ENCODE data around the gene PNMT.

Gene PNMT

DNA sequence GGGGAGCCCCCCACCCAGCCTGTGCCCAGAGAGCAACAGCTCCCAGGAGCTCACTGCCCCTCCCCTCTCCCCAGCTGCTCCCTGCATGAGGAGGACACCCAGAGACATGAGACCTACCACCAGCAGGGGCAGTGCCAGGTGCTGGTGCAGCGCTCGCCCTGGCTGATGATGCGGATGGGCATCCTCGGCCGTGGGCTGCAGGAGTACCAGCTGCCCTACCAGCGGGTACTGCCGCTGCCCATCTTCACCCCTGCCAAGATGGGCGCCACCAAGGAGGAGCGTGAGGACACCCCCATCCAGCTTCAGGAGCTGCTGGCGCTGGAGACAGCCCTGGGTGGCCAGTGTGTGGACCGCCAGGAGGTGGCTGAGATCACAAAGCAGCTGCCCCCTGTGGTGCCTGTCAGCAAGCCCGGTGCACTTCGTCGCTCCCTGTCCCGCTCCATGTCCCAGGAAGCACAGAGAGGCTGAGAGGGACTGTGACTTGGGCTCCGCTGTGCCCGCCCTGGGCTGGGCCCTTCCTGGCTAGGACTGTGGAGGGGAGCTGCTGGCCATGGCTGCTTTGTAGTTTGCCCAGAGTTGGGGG lies 2.5 kb upstream of the PNMT start (continued):
- TF ChIP-seq ZNF449 (tag by site-specific recombination; IDR thresholded peaks at IDR 0.05) (no peak), GLIS1 (tag by site-specific recombination; IDR thresholded peaks at IDR 0.05) (peak; percentile 99), ZBTB1 (tag by site-specific recombination; IDR thresholded peaks at IDR 0.05) (no peak), ZNF510 (tag by site-specific recombination; IDR thresholded peaks at IDR 0.05; ENCODE audit: insufficient replicate concordance) (no peak), HOXD13 (CRISPR knock-in tag; IDR thresholded peaks at IDR 0.05; ENCODE audit: borderline replicate concordance) (no peak), ZNF544 (tag by site-specific recombination; IDR thresholded peaks at IDR 0.05) (no peak), ZSCAN30 (tag by site-specific recombination; IDR thresholded peaks at IDR 0.05) (no peak), ZNF677 (tag by site-specific recombination; IDR thresholded peaks at IDR 0.05) (no peak), SP2 (tag by site-specific recombination; IDR thresholded peaks at IDR 0.05) (peak; percentile 50), BCL6B (tag by site-specific recombination; IDR thresholded peaks at IDR 0.05) (no peak), ZNF292 (tag by site-specific recombination; IDR thresholded peaks at IDR 0.05; ENCODE audit: borderline replicate concordance, low read depth) (no peak), GLIS2 (tag by site-specific recombination; IDR thresholded peaks at IDR 0.05) (peak; percentile 85), IKZF3 (tag by site-specific recombination; IDR thresholded peaks at IDR 0.05) (no peak), ZNF335 (tag by site-specific recombination; conservative IDR thresholded peaks at IDR 0.05) (peak; percentile 87), ZNF639 (tag by site-specific recombination; IDR thresholded peaks at IDR 0.05) (no peak), ZNF560 (tag by site-specific recombination; IDR thresholded peaks at IDR 0.05; ENCODE audit: borderline replicate concordance) (no peak), ZBTB6 (tag by site-specific recombination; IDR thresholded peaks at IDR 0.05) (peak; percentile 28; the same call in 1 of the 2 replicates), SP7 (tag by site-specific recombination; IDR thresholded peaks at IDR 0.05) (no peak), HIC1 (tag by site-specific recombination; IDR thresholded peaks at IDR 0.05) (peak; percentile 91)
- TF ChIP-seq, protein P1, sequence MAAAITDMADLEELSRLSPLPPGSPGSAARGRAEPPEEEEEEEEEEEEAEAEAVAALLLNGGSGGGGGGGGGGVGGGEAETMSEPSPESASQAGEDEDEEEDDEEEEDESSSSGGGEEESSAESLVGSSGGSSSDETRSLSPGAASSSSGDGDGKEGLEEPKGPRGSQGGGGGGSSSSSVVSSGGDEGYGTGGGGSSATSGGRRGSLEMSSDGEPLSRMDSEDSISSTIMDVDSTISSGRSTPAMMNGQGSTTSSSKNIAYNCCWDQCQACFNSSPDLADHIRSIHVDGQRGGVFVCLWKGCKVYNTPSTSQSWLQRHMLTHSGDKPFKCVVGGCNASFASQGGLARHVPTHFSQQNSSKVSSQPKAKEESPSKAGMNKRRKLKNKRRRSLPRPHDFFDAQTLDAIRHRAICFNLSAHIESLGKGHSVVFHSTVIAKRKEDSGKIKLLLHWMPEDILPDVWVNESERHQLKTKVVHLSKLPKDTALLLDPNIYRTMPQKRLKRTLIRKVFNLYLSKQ (tag by site-specific recombination; IDR thresholded peaks at IDR 0.05; ENCODE audit: borderline replicate concordance): no peak
- TF ChIP-seq, protein P2, sequence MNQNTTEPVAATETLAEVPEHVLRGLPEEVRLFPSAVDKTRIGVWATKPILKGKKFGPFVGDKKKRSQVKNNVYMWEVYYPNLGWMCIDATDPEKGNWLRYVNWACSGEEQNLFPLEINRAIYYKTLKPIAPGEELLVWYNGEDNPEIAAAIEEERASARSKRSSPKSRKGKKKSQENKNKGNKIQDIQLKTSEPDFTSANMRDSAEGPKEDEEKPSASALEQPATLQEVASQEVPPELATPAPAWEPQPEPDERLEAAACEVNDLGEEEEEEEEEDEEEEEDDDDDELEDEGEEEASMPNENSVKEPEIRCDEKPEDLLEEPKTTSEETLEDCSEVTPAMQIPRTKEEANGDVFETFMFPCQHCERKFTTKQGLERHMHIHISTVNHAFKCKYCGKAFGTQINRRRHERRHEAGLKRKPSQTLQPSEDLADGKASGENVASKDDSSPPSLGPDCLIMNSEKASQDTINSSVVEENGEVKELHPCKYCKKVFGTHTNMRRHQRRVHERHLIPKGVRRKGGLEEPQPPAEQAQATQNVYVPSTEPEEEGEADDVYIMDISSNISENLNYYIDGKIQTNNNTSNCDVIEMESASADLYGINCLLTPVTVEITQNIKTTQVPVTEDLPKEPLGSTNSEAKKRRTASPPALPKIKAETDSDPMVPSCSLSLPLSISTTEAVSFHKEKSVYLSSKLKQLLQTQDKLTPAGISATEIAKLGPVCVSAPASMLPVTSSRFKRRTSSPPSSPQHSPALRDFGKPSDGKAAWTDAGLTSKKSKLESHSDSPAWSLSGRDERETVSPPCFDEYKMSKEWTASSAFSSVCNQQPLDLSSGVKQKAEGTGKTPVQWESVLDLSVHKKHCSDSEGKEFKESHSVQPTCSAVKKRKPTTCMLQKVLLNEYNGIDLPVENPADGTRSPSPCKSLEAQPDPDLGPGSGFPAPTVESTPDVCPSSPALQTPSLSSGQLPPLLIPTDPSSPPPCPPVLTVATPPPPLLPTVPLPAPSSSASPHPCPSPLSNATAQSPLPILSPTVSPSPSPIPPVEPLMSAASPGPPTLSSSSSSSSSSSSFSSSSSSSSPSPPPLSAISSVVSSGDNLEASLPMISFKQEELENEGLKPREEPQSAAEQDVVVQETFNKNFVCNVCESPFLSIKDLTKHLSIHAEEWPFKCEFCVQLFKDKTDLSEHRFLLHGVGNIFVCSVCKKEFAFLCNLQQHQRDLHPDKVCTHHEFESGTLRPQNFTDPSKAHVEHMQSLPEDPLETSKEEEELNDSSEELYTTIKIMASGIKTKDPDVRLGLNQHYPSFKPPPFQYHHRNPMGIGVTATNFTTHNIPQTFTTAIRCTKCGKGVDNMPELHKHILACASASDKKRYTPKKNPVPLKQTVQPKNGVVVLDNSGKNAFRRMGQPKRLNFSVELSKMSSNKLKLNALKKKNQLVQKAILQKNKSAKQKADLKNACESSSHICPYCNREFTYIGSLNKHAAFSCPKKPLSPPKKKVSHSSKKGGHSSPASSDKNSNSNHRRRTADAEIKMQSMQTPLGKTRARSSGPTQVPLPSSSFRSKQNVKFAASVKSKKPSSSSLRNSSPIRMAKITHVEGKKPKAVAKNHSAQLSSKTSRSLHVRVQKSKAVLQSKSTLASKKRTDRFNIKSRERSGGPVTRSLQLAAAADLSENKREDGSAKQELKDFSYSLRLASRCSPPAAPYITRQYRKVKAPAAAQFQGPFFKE (tag by site-specific recombination; IDR thresholded peaks at IDR 0.05; ENCODE audit: borderline replicate concordance): no peak
- TF ChIP-seq, protein P3, sequence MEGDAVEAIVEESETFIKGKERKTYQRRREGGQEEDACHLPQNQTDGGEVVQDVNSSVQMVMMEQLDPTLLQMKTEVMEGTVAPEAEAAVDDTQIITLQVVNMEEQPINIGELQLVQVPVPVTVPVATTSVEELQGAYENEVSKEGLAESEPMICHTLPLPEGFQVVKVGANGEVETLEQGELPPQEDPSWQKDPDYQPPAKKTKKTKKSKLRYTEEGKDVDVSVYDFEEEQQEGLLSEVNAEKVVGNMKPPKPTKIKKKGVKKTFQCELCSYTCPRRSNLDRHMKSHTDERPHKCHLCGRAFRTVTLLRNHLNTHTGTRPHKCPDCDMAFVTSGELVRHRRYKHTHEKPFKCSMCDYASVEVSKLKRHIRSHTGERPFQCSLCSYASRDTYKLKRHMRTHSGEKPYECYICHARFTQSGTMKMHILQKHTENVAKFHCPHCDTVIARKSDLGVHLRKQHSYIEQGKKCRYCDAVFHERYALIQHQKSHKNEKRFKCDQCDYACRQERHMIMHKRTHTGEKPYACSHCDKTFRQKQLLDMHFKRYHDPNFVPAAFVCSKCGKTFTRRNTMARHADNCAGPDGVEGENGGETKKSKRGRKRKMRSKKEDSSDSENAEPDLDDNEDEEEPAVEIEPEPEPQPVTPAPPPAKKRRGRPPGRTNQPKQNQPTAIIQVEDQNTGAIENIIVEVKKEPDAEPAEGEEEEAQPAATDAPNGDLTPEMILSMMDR (tag by site-specific recombination; IDR thresholded peaks at IDR 0.05): peak; percentile 73
